Measurements from ENCODE around the gene MIER1. TPM values are rescaled to one million over a fixed set of nuclear protein-coding genes. Genes with fewer than 3 reads are reported as not detected.
"Not testable (repeated sequence)": the region's sequence is repeated elsewhere in the genome, so short reads cannot be mapped to it uniquely, and the experiment has no call there.

MIER1 gene
- total RNA-seq = 53.2 and 57.4 TPM in 2 replicates

GRCh38 chr1:66924756-66925557, at the start of gene MIER1, which contains the start of gene DNAI4:
Gene MIER1 (plus strand): TSS chr1:66924990. CDS start chr1:66925029, 39 bp downstream.
Gene DNAI4 (minus strand): TSS chr1:66924856. CDS start chr1:66924831, 25 bp downstream.
- DNase-seq (ENCODE audit: low spot score) = peak; percentile 98
- Mint-ChIP-seq H3K36me3 (ENCODE audit: low read depth) (peaks cover 23% of the 10 kb centered on the region), H3K27me3 (ENCODE audit: insufficient read depth) (no peaks in the 10 kb centered on the region), H3K4me1 (ENCODE audit: low read depth) (peaks cover 66% of the 10 kb centered on the region), H3K27ac (peak within 1 kb of the TSS; percentile 97), H3K4me3 (peak within 1 kb of the TSS; percentile 93), H3K9me3 (no peaks in the 10 kb centered on the region)
- intact Hi-C loops (cut with micrococcal nuclease) = loop anchor here (1.0 to 10.0 kb wide), 11 partner anchors 128 to 1572 kb away; partner anchors contain the start of genes DEPDC1, LEPR, LEPROT and SERBP1

DNA sequence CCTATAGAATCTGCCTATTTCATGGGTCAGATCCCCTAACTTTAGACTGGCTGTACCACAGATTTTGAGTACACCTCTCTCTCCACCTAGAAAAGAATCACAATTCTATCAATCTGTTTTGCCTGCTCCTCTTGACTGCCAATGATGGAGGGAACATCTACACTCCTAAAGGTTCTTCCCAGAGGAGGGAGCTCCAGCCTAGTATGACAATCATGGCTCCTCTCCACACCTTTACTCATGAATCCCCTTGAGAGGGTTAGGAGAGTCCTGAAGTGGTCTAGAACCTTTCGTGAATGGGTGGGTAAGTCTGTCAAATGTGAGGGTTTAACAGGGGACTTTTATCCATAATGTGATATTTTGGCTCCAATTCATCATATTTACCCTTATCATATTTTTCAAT, 48.1 kb upstream of the MIER1 start:
- Mint-ChIP-seq H3K9me3 (peaks cover 17% of the 10 kb centered on the region), H3K4me1 (ENCODE audit: low read depth) (no peaks in the 10 kb centered on the region), H3K36me3 (ENCODE audit: low read depth) (no peaks in the 10 kb centered on the region), H3K4me3 (no peak overlapping the region), H3K27ac (no peak overlapping the region), H3K27me3 (ENCODE audit: insufficient read depth) (peaks cover 6% of the 10 kb centered on the region)
- no peak for DNase-seq (ENCODE audit: low spot score)
- intact Hi-C loops (cut with micrococcal nuclease) = no loop called here

DNA sequence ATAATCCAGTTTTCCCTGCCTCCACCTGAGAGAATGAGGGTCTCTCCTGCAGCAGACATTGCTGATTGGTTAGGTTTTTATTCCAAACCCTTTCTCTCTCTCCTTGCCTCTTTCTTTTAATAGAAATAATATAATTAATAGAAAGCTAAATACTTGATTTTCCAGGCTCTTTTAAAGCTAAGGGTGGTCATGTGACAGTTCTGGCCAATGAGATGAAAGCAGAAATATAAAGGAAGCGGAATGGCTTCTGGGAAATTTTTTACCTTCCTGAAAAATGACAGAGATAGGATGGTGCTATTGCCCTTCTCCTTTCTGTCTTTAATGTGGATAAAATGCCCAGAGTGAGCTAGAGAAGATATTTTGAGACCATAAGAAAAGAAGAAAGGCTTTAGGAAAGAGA, 35.8 kb upstream of the MIER1 start:
- intact Hi-C loops (cut with micrococcal nuclease) = no loop called here
- Mint-ChIP-seq H3K9me3 (no peaks in the 10 kb centered on the region), H3K27me3 (ENCODE audit: insufficient read depth) (peaks cover 9% of the 10 kb centered on the region), H3K4me1 (ENCODE audit: low read depth) (no peaks in the 10 kb centered on the region), H3K4me3 (no peak overlapping the region), H3K36me3 (ENCODE audit: low read depth) (no peaks in the 10 kb centered on the region), H3K27ac (no peak overlapping the region)
- DNase-seq (ENCODE audit: low spot score) = no peak

GRCh38 chr1:66890621-66891020, 34.2 kb upstream of the MIER1 start:
- no peaks in the 10 kb centered on the region for H3K36me3 Mint-ChIP-seq (ENCODE audit: low read depth)
- no peaks in the 10 kb centered on the region for H3K9me3 Mint-ChIP-seq
- H3K27ac Mint-ChIP-seq = no peak overlapping the region
- intact Hi-C loops (cut with micrococcal nuclease) = no loop called here
- no peak for DNase-seq (ENCODE audit: low spot score)
- H3K4me3 Mint-ChIP-seq = no peak overlapping the region
- no peaks in the 10 kb centered on the region for H3K4me1 Mint-ChIP-seq (ENCODE audit: low read depth)
- peaks cover 9% of the 10 kb centered on the region for H3K27me3 Mint-ChIP-seq (ENCODE audit: insufficient read depth)

DNA sequence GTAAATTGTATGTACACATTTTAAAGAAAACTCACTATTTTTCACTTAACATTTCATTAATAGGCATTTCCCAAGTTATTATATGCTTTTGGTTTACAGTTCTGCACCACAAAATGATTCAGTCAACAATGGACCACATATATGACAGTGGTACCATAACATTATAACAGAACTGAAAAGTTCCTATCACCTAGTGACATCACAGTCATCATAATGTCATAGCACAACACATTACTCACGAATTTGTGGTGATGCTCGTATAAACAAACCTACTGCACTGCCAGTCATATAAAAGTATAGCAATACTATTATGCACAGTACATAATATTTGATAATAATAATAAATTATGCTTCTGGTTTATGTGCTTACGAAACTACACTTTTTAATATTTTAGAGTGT, 31.1 kb upstream of the MIER1 start:
- H3K36me3 Mint-ChIP-seq (ENCODE audit: low read depth) = no peaks in the 10 kb centered on the region
- no peaks in the 10 kb centered on the region for H3K9me3 Mint-ChIP-seq
- DNase-seq (ENCODE audit: low spot score) = no peak
- intact Hi-C loops (cut with micrococcal nuclease) = no loop called here
- H3K4me1 Mint-ChIP-seq (ENCODE audit: low read depth) = no peaks in the 10 kb centered on the region
- peaks cover 7% of the 10 kb centered on the region for H3K27me3 Mint-ChIP-seq (ENCODE audit: insufficient read depth)
- H3K4me3 Mint-ChIP-seq = no peak overlapping the region
- H3K27ac Mint-ChIP-seq = no peak overlapping the region

DNA sequence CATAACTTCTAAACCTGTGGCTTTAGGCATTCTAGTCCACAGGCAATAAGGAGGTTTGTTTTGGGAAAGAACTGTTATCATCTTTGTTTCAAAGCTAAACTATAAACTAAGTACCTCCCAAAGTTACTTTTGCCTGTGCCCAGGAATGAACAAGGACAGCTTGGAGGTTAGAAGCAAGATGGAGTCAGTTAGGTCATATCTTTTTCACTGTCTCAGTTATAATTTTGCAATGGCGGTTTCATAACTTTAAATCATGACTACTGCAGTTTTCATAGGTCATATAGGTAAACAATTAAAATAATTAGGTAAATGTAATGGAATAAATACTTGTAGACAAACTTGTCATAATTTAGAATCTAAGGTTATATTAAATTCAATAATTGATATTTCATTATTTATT, 9.6 kb upstream of the MIER1 start:
- peaks cover 13% of the 10 kb centered on the region for H3K36me3 Mint-ChIP-seq (ENCODE audit: low read depth)
- H3K4me1 Mint-ChIP-seq (ENCODE audit: low read depth); H3K4me3 Mint-ChIP-seq; H3K27me3 Mint-ChIP-seq (ENCODE audit: insufficient read depth); DNase-seq (ENCODE audit: low spot score); H3K27ac Mint-ChIP-seq; intact Hi-C loops (cut with micrococcal nuclease): not testable (repeated sequence)
- H3K9me3 Mint-ChIP-seq = peaks cover 13% of the 10 kb centered on the region

DNA sequence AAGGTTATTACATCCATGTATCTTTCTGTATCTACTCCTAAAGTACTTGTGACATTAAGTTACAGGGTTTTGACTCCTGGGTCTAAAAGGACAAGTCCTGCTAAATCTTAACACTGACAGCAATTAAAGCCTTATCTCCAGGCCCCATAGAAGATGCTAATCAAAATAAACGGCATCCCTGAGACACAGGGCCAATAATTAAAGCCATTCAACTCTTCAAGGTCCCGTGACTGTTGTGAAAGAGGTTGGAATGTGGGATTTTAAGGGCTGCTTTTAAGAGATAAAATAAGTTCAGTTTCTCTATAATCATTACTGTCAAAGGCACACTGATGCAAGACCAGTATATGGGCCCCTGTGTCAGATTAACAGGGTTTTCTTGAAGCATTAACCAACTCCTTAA, 8.5 kb upstream of the MIER1 start:
- no peak overlapping the region for H3K27ac Mint-ChIP-seq
- H3K4me3 Mint-ChIP-seq = no peak overlapping the region
- DNase-seq (ENCODE audit: low spot score) = no peak
- intact Hi-C loops (cut with micrococcal nuclease) = no loop called here
- H3K9me3 Mint-ChIP-seq = peaks cover 13% of the 10 kb centered on the region
- peaks cover 14% of the 10 kb centered on the region for H3K36me3 Mint-ChIP-seq (ENCODE audit: low read depth)
- H3K4me1 Mint-ChIP-seq (ENCODE audit: low read depth) = no peaks in the 10 kb centered on the region
- no peaks in the 10 kb centered on the region for H3K27me3 Mint-ChIP-seq (ENCODE audit: insufficient read depth)

GRCh38 chr1:66917476-66917875, 7.3 kb upstream of the MIER1 start:
- H3K4me3 Mint-ChIP-seq = no peak overlapping the region
- peaks cover 14% of the 10 kb centered on the region for H3K36me3 Mint-ChIP-seq (ENCODE audit: low read depth)
- H3K27ac Mint-ChIP-seq = no peak overlapping the region
- peaks cover 5% of the 10 kb centered on the region for H3K4me1 Mint-ChIP-seq (ENCODE audit: low read depth)
- no peaks in the 10 kb centered on the region for H3K27me3 Mint-ChIP-seq (ENCODE audit: insufficient read depth)
- DNase-seq (ENCODE audit: low spot score) = no peak
- intact Hi-C loops (cut with micrococcal nuclease) = no loop called here
- peaks cover 13% of the 10 kb centered on the region for H3K9me3 Mint-ChIP-seq

DNA sequence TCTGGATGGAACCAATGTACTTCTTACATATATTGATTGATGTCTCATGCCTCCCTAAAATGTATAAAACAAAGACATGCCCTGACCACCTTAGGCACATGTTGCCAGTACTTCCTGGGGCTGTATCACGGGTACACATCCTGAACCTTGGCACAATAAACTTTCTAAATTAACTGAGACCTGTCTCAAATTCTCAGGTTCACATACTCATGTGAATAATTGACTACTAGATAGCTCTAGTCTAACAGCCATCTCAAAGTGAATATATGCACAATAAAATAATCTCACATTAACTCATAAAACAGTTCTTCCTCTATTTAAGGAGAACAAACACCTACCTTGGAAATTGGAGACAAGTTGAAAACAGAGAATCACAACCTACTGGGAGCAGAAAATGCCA, 5.7 kb upstream of the MIER1 start:
- no peak overlapping the region for H3K27ac Mint-ChIP-seq
- peaks cover 14% of the 10 kb centered on the region for H3K36me3 Mint-ChIP-seq (ENCODE audit: low read depth)
- intact Hi-C loops (cut with micrococcal nuclease) = no loop called here
- DNase-seq (ENCODE audit: low spot score) = no peak
- H3K9me3 Mint-ChIP-seq = peaks cover 13% of the 10 kb centered on the region
- H3K4me1 Mint-ChIP-seq (ENCODE audit: low read depth) = peaks cover 21% of the 10 kb centered on the region
- no peaks in the 10 kb centered on the region for H3K27me3 Mint-ChIP-seq (ENCODE audit: insufficient read depth)
- no peak overlapping the region for H3K4me3 Mint-ChIP-seq

DNA sequence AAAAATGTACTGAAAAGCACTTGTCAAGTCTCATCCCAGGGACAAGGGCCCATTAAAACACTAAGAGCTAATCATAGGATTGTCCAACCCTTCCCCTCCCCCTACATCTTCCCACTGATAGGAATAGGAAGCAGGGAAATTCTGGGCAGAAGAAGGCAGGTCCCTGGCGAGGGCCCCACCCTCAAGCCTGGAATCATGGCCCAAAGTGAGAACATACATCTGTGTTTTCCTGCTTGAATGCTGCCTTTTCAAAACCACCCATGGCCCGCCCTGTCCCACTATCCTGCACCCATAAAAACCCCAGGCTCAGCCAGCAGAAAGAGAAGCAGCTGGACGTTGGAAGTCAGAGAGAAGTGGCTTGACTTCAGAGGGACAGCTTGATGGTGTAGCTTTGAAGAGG, 5.0 kb upstream of the MIER1 start:
- no peak for DNase-seq (ENCODE audit: low spot score)
- Mint-ChIP-seq H3K4me1 (ENCODE audit: low read depth) (peaks cover 24% of the 10 kb centered on the region), H3K4me3 (no peak overlapping the region), H3K36me3 (ENCODE audit: low read depth) (peaks cover 14% of the 10 kb centered on the region), H3K27me3 (ENCODE audit: insufficient read depth) (no peaks in the 10 kb centered on the region), H3K9me3 (peaks cover 13% of the 10 kb centered on the region), H3K27ac (no peak overlapping the region)
- intact Hi-C loops (cut with micrococcal nuclease) = loop anchor here (10.0 kb wide), 4 partner anchors 645 to 1525 kb away; partner anchors contain the start of genes LEPR and LEPROT

DNA sequence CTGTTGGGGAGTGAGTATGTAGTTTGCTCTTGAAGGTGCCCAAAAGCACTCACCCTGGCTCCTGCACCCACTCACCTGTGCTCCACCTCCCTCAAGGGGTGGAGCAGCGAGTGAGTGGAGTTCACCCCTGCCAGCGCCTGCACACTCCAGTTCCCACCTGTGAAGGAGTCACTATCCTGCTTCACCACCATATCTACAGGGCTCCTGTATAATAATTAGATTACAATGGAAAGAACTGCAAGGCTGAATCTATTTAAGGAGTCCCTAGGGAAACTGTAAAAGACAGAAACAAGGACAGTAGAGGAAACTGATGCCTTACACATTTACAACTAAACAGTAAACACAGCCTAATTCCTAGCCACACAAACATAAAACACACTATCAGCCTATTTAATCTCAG, 4.2 kb upstream of the MIER1 start:
- no peak for DNase-seq (ENCODE audit: low spot score)
- peaks cover 13% of the 10 kb centered on the region for H3K9me3 Mint-ChIP-seq
- H3K27ac Mint-ChIP-seq = no peak overlapping the region
- peaks cover 27% of the 10 kb centered on the region for H3K4me1 Mint-ChIP-seq (ENCODE audit: low read depth)
- H3K36me3 Mint-ChIP-seq (ENCODE audit: low read depth) = peaks cover 14% of the 10 kb centered on the region
- H3K27me3 Mint-ChIP-seq (ENCODE audit: insufficient read depth) = no peaks in the 10 kb centered on the region
- H3K4me3 Mint-ChIP-seq = no peak overlapping the region
- intact Hi-C loops (cut with micrococcal nuclease) = loop anchor here (10.0 kb wide), 4 partner anchors 646 to 1526 kb away; partner anchors contain the start of genes LEPR and LEPROT

DNA sequence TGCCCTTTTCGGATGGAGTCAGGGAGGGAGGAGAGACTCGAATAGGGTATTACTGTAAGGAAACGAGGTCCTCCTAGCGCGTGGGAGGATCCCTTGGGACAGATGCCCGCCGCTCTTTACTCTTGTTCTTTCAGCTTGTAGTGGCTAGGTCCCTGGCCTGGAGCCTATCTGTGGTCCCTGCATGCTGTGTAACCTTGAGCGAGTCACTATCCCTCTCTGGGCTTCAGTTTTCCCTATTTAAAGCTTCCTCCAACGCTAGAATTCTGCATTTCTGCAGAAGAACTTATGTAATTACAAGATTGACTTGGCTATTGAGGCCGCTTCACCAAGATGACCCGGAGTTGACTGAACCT, 744 bp downstream of the MIER1 start:
- H3K36me3 Mint-ChIP-seq (ENCODE audit: low read depth) = peaks cover 21% of the 10 kb centered on the region
- no peaks in the 10 kb centered on the region for H3K9me3 Mint-ChIP-seq
- peak overlapping the region; percentile 93 for H3K4me3 Mint-ChIP-seq
- peaks cover 66% of the 10 kb centered on the region for H3K4me1 Mint-ChIP-seq (ENCODE audit: low read depth)
- intact Hi-C loops (cut with micrococcal nuclease) = loop anchor here (1.0 to 10.0 kb wide), 11 partner anchors 127 to 1572 kb away; partner anchors contain the start of genes DEPDC1, LEPR, LEPROT and SERBP1
- no peak for DNase-seq (ENCODE audit: low spot score)
- H3K27me3 Mint-ChIP-seq (ENCODE audit: insufficient read depth) = no peaks in the 10 kb centered on the region
- peak overlapping the region; percentile 97 for H3K27ac Mint-ChIP-seq

DNA sequence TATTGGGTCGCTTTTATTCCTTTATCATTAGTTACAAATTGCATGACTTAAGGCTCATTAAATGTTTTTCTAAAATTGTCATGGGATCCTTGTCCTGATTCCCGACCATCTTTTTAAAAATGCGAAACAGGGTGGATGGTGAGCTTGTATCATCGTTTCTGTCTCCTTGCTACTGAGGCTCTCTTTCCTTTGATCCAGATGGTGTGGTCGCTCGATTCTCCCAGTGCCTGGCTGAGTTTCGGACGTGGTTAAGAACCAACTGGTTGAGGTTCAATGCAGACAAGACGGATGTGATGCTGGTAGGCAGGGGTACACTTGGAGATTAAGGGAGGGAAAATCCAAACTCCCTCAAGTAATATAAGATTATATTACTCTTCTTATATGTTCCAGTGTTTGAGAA, 1.2 kb downstream of the MIER1 start:
- Mint-ChIP-seq H3K4me3 (peak overlapping the region; percentile 93), H3K4me1 (ENCODE audit: low read depth) (peaks cover 66% of the 10 kb centered on the region), H3K9me3 (no peaks in the 10 kb centered on the region), H3K36me3 (ENCODE audit: low read depth) (peaks cover 21% of the 10 kb centered on the region), H3K27me3 (ENCODE audit: insufficient read depth) (no peaks in the 10 kb centered on the region), H3K27ac (peak overlapping the region; percentile 97)
- no peak for DNase-seq (ENCODE audit: low spot score)
- intact Hi-C loops (cut with micrococcal nuclease) = loop anchor here (1.0 to 10.0 kb wide), 11 partner anchors 127 to 1571 kb away; partner anchors contain the start of genes DEPDC1, LEPR, LEPROT and SERBP1
